T-helper 2 cell treated with Interferon-gamma antibody and Interleukin-4, amounts not matched to agents 100 ng/mL and 5 ng/mL, for 36 hours (primary cell): ENCODE measurements around the gene NTN3. TPM values are rescaled to one million over a fixed set of nuclear protein-coding genes. Genes with fewer than 3 reads are reported as not detected.

Source experiments
- intact Hi-C: fragments of 100-400 bp; cut with micrococcal nuclease; formaldehyde crosslinking; loops from one replicate; pipeline ENCODE4 v1.15.1; 2023
- total RNA-seq: library from RNA; stranded (reverse); gene quantifications from 2 replicates; pipeline ENCODE4 v1.2.3, GENCODE V29; 2022

The NTN3 gene
- total RNA-seq, 1 donor from 2014 or later: not detected

DNA sequence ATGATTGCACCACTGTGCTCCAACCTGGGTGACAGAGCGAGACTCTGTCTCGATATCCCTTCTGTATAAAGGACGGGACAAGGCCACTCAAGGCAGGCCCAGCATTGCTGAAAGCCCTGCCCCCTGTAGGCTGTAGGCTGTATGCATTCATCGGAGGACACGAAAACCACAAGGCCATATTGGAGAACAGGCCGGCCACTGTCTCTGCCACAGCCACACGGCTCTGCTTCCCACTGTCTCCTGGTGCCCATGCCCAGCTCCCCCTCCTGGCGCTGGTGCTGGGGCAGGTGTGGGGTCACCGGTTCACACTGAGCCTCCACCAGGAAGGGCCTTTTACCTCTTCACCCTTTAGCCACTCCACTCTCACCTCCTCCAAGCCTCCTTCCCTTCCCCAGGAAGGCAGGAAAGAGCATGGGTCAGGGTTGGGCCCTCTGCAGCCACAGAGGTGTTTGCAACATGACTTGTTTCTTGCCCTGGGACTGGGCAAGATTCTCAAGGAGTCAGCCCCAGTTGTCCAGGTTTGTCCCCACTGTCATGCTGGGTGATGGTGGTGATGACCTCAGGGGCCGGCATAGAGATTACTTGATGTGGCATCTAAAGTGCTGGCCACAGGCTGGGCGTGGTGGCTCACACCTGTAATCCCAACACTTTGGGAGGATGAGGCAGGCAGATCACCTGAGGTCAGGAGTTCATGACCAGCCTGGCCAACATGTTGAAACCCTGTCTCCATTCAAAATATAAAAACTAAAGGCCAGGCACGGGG, 5.3 kb upstream of the NTN3 start:
- intact Hi-C loops: no loop called here

DNA sequence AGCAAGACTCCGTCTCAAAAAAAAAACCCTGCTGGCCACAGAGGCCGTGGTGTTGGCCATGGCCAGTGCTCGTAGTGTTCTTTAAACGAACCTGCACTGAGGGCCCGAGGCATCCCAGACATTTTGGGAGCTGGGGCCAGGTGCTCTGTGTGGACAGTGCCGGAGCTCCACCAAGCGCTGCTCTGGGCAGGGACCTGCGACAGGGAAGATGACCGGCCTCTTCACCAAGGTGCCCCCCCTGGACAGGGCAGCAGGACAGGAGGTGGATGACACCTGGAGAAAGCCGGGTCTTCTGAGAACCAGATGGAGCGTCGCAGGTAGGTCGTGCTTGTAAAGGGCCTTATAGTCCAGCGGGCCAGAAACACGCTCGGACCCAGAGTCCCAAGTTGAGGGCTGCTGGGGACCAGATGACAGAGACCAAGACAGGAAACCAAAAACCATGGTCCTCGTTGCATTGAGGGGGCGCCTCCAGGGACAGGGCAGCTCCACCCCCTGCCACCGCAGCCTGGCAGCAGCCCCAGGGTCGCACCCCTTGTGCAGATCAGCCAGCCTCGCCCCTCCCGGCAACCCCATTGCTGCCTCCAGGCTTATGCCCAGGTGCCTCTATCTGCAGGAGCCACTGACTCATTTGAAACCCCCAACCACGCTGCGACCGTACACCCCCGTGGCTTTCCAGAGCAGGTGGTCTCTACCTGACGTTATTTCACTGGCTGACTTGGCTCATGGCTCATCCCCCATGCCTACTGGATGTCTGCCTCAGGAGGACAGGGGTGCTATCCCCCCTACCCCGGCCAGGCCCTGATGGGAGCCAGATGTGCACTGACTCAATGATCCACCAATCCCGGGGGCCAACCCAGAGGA, 4.2 kb upstream of the NTN3 start:
- intact Hi-C loops: no loop called here

DNA sequence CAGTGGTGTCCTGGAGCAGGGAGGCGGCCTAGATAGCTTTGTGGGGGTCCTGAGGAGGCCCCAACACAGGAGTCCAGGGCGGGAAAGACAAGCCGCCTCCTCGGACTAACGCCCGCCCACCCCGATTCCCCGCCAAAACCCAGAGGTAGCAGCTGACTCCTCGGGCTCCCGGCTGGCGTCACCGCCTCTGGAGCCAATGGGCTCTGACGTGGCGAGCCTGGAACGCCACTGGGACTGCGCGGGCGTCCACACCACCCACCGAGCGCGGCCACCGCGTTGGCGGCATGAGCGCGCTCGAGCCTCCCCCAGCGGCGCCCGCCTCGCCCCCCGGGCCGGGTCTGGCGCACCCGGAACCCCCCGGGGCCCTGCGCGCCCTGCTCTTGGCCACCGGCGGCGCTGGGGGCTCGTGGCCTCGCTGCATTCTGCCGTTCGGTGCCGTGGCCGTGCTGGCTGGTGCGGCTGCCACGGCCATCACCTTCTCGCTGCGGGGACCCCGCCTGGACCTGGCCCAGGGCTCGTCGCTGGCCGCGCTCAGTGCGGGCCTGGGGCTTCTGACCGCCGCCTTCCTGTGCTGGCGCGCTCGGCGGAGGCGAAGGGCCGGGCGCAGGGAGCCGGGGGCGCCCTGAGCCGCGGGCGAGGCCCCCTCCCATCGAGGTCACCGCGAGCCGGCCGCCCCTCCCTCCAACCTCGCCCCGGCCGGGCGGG, 3.4 kb upstream of the NTN3 start:
- intact Hi-C loops: no loop called here

- intact Hi-C loops: no loop called here
Observed at GRCh38 chr16:2468233-2468724, 2.8 kb upstream of the NTN3 start.

GRCh38 chr16:2468725-2469398, 2.2 kb upstream of the NTN3 start:
- intact Hi-C loops: no loop called here

DNA sequence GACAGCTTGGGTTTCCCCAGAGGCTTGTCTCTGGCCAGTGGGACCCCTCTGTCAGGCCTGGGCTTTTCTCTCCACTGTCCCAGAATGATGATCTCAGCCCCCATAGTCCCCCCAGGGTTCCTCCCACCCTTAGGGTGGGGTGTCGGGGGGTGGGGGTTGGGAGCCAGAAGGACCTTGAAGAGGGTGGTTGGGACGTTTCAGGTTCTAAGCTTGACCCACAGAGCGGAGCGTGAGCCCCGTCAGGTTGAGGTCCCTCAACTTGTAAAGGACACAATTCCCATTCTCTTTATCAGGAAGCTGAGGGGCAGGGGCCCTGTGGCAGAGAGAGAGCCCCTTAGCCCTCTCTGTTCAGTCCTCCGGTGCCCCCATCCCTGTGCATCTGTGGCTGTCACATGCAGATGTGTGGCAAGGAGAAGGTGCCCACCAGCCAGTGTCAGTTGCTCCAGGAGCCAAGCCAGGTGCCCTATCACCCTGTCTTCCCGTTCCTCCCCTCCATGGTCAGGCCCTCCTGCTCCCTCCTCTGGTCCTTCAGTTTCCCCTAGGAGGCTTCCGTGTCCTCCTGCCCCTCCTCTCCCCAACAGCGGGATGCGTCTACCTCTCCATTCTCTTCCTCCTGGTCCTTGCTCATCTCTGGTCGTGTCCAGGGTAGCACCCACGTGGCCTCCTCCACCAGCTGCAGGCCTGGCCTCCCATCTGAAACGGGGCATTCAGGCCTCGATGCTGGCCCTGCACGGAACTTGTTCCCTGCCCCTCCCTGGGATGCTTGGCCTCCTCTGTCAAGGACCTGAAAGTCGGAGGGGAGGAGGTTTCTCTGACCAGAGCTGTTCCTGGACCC, 1.5 kb upstream of the NTN3 start:
- intact Hi-C loops: no loop called here

GRCh38 chr16:2470234-2470601, 879 bp upstream of the NTN3 start:
- intact Hi-C loops: no loop called here

GRCh38 chr16:2470603-2471015, 488 bp upstream of the NTN3 start:
- intact Hi-C loops: no loop called here

DNA sequence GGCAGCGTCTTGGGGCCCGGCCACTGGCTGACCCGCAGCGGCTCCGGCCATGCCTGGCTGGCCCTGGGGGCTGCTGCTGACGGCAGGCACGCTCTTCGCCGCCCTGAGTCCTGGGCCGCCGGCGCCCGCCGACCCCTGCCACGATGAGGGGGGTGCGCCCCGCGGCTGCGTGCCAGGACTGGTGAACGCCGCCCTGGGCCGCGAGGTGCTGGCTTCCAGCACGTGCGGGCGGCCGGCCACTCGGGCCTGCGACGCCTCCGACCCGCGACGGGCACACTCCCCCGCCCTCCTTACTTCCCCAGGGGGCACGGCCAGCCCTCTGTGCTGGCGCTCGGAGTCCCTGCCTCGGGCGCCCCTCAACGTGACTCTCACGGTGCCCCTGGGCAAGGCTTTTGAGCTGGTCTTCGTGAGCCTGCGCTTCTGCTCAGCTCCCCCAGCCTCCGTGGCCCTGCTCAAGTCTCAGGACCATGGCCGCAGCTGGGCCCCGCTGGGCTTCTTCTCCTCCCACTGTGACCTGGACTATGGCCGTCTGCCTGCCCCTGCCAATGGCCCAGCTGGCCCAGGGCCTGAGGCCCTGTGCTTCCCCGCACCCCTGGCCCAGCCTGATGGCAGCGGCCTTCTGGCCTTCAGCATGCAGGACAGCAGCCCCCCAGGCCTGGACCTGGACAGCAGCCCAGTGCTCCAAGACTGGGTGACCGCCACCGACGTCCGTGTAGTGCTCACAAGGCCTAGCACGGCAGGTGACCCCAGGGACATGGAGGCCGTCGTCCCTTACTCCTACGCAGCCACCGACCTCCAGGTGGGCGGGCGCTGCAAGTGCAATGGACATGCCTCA, 773 bp downstream of the NTN3 start:
- intact Hi-C loops: no loop called here

GRCh38 chr16:2472488-2472864, 1.4 kb downstream of the NTN3 start:
- intact Hi-C loops: no loop called here

DNA sequence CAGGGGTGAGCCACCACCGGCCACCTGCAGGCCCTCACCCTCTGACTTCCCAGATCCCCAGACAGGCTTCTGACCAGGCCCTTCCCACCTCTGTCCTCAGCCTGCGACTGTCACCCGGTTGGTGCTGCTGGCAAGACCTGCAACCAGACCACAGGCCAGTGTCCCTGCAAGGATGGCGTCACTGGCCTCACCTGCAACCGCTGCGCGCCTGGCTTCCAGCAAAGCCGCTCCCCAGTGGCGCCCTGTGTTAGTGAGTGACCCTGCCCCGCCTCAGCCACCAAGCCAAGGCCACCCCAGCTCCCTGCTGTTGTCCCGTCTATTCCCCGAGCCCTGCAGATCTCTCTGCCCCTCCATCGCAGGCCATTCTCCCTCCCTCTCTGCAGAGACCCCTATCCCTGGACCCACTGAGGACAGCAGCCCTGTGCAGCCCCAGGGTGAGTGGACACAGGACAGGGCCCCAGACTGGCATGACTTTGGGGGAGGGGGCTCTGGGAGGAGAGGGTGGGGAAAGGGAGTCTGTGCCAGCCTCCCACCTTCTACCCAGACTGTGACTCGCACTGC, 1.9 kb downstream of the NTN3 start:
- intact Hi-C loops: no loop called here

- intact Hi-C loops: no loop called here
Observed at GRCh38 chr16:2473446-2473926, 2.4 kb downstream of the NTN3 start.

DNA sequence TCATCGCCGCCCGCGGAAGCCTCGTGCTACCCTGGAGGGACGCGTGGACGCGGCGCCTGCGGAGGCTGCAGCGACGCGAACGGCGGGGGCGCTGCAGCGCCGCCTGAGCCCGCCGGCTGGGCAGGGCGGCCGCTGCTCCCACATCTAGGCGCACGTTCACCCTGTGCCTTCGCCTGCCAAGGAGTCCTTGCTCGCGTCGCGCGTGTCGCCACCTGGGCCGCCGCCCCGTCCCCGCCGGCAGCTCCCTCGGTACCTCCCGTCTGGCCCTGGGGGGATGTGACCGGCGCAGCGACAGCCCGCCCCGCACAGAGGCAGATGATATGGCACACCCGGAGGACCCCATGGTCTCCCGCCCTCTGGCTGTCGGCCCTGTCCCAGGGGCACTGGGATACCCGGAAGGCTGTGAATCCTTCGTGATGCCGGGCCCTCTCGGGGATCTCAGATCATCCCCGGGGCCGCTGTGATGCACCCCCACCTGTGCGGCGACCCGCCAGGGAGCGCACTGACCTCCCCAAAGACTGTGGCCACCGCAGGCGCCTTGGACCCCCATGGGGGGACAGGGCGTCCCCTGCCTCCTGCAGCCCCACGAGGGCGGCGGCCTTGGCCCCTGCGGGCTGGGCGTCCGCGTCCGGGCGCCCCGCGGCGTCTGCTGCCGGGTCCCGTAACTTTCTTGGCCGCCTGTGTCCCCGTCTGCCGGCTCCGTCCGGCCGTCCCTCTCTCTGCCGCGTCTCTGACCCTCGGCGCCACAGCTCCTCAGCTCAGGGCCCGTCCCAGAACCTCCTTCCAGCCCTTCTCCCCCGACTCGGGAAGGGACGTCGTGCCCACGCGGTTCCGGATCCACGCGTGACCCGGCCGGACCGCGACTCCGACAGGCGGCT, 3.1 kb downstream of the NTN3 start:
- intact Hi-C loops: loop anchor here (1.0 kb wide), 1 partner anchor 15 kb away; no protein-coding TSS in a partner anchor

- intact Hi-C loops: loop anchor here (1.0 kb wide), 1 partner anchor 16 kb away; no protein-coding TSS in a partner anchor
Observed at GRCh38 chr16:2474877-2475412, 3.8 kb downstream of the NTN3 start, which contains the start of gene TBC1D24. Gene TBC1D24, plus strand, starts transcription at chr16:2475127. Its CDS starts 21,022 bp downstream, at chr16:2496149.

GRCh38 chr16:2475413-2476344, 4.6 kb downstream of the NTN3 start:
- intact Hi-C loops: no loop called here

GRCh38 chr16:2476345-2476720, 5.2 kb downstream of the NTN3 start:
- intact Hi-C loops: no loop called here
